Liver (tissue), 3 donors: ENCODE measurements around the gene RPS29.

Experiments used
- ATF3 ChIP-seq: IDR thresholded peaks from 2 replicates; pipeline ENCODE4 v1.6.1; 2016; ENCODE audit warnings: antibody characterized with exemption
- CTCF ChIP-seq: fragments of 150-350 bp; IDR thresholded peaks from 2 replicates; pipeline ENCODE4 v1.5.1; 2017; ENCODE audit warnings: improper control_type of control experiment, low read depth, low read length; ENCODE audit not compliant: missing input control
- TAF1 ChIP-seq: conservative IDR thresholded peaks from 2 replicates; pipeline ENCODE4 v1.6.1; 2016; ENCODE audit warnings: antibody characterized with exemption, mild to moderate bottlenecking
- TF ChIP-seq, protein P1 (sequence below): IDR thresholded peaks from 2 replicates; pipeline ENCODE4 v1.6.1; 2016; ENCODE audit warnings: antibody characterized with exemption
- donor health status: healthy.
- donor health status: healthy.

- TF ChIP-seq, protein P1, sequence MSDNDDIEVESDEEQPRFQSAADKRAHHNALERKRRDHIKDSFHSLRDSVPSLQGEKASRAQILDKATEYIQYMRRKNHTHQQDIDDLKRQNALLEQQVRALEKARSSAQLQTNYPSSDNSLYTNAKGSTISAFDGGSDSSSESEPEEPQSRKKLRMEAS: no peak
- no peak for TF ChIP-seq ATF3
- no peak for TF ChIP-seq CTCF
- TF ChIP-seq TAF1: no peak
Measured at GRCh38 chr14:49578141-49578540, 8.0 kb downstream of the RPS29 start.
